ENCODE results near the gene ATG10. TPM values are rescaled to one million over a fixed set of nuclear protein-coding genes. Genes with fewer than 3 reads are reported as not detected.
"Not testable (repeated sequence)": the region's sequence is repeated elsewhere in the genome, so short reads cannot be mapped to it uniquely, and the experiment has no call there.

The ATG10 gene
- total and polyA plus RNA-seq, 2 of the 13 experiments (the other 11 are each of a cell fraction or from before 2014, with no cell fraction given): 2.0 to 5.7 TPM

- H2AFZ ChIP-seq (ENCODE audit: low read length); H3K4me2 ChIP-seq (ENCODE audit: low read depth, low read length); DNase-seq (ENCODE audit: low spot score); H3K4me1 ChIP-seq (ENCODE audit: insufficient read depth, low read length); ATAC-seq; H3K4me3 ChIP-seq (replicated peaks in 1 of 3; ENCODE audit: insufficient read depth in 1 of 3, low read depth in 2 of 3, low read length in 3 of 3); H3K9me3 ChIP-seq (ENCODE audit: low read length); H3K36me3 ChIP-seq (replicated peaks in 1 of 2; ENCODE audit: control insufficient read depth in 1 of 2, insufficient read depth in 2 of 2, low read length in 2 of 2); CTCF ChIA-PET (ENCODE audit: low intra/inter-chr PET ratio, low total read pairs); H4K20me1 ChIP-seq (ENCODE audit: insufficient read depth, low read length); intact Hi-C loops (cut with micrococcal nuclease; ENCODE audit: unreplicated experiment); H3K79me2 ChIP-seq (ENCODE audit: insufficient read depth, low read length); H3K27me3 ChIP-seq (ENCODE audit: control insufficient read depth in 1 of 2, insufficient read depth in 2 of 2, low read length in 2 of 2); H3K9ac ChIP-seq (ENCODE audit: insufficient read depth, low read depth, low read length); in situ Hi-C loops (cut with HindIII; ENCODE audit: extremely low pct_ligation_motif_present, low pct_unique_long_range_greater_than_20kb); BruUV-seq (replicated peaks); FAIRE-seq; H3K27ac ChIP-seq (ENCODE audit: extremely low read length, insufficient read depth, low read length): not testable (repeated sequence)
- POLR2A ChIA-PET: interaction anchor here (2.2 kb wide), 1 partner anchor 9 kb away, joined by 9 read pairs; the partner anchor contains the start of gene RPS23
- WGBS (ENCODE audit: low lambda C conversion rate): 57% methylated on average over 2 of the region's 2 CpGs
Observed at GRCh38 chr5:82269363-82269762, 297.5 kb downstream of the ATG10 start.

GRCh38 chr5:82272571-82273356, 300.9 kb downstream of the ATG10 start:
- H2AFZ ChIP-seq (ENCODE audit: low read length); FAIRE-seq; H4K20me1 ChIP-seq (ENCODE audit: insufficient read depth, low read length); in situ Hi-C loops (cut with HindIII; ENCODE audit: extremely low pct_ligation_motif_present, low pct_unique_long_range_greater_than_20kb); POLR2A ChIA-PET; BruUV-seq (replicated peaks); H3K4me3 ChIP-seq (replicated peaks in 1 of 3; ENCODE audit: insufficient read depth in 1 of 3, low read depth in 2 of 3, low read length in 3 of 3); H3K9ac ChIP-seq (ENCODE audit: insufficient read depth, low read depth, low read length); H3K9me3 ChIP-seq (ENCODE audit: low read length); H3K27me3 ChIP-seq (ENCODE audit: control insufficient read depth in 1 of 2, insufficient read depth in 2 of 2, low read length in 2 of 2); H3K27ac ChIP-seq (ENCODE audit: extremely low read length, insufficient read depth, low read length); intact Hi-C loops (cut with micrococcal nuclease; ENCODE audit: unreplicated experiment); DNase-seq (ENCODE audit: low spot score); H3K4me2 ChIP-seq (ENCODE audit: low read depth, low read length); CTCF ChIA-PET (ENCODE audit: low intra/inter-chr PET ratio, low total read pairs): not testable (repeated sequence)
- peak; percentile 66 for ATAC-seq
- H3K4me1 ChIP-seq (ENCODE audit: insufficient read depth, low read length): peaks cover 22% of the 10 kb centered on the region
- peaks cover 14% of the 10 kb centered on the region for H3K79me2 ChIP-seq (ENCODE audit: insufficient read depth, low read length)
- peaks cover 11 to 23% of the 10 kb centered on the region in 2 experiments for H3K36me3 ChIP-seq (replicated peaks in 1 of 2; ENCODE audit: control insufficient read depth in 1 of 2, insufficient read depth in 2 of 2, low read length in 2 of 2)
- WGBS (ENCODE audit: low lambda C conversion rate): 93% methylated on average over 23 of the region's 24 CpGs
- TF ChIP-seq POLR2G (IDR thresholded peaks at IDR 0.05; ENCODE audit: low read depth, low read length) (peak; percentile 36), RBFOX2 (IDR thresholded peaks at IDR 0.05; ENCODE audit: low read depth, low read length) (0 out of 2 replicates have a peak, but pooled peaks have one; percentile 8), AGO2 (optimal IDR thresholded peaks at IDR 0.05; ENCODE audit: low read depth, low read length) (peak; percentile 78), AGO1 (IDR thresholded peaks at IDR 0.05; ENCODE audit: low read depth, low read length, poor library complexity, severe bottlenecking) (peak; percentile 54)
